Uterus (tissue), 2 donors: ENCODE data around the gene DNAJB12.

Source experiments
- POLR2A ChIP-seq, 2 donors: fragments of 450-650 bp; IDR thresholded peaks; one replicate each; pipeline ENCODE4 v1.6.1; 2016; ENCODE audit warnings: antibody characterized with exemption in 2 of 2, mild to moderate bottlenecking in 1 of 2, moderate library complexity in 1 of 2
- TF ChIP-seq, protein P1 (sequence below), 4 experiments: fragments of 200-600 bp in 2 of 4; fragments of 450-650 bp in 2 of 4; sonication (generic) in 2 of 4; IDR thresholded peaks; one replicate each; pipeline ENCODE4 v1.5.1; 2016 to 2019; ENCODE audit warnings: antibody characterized with exemption in 4 of 4, mild to moderate bottlenecking in 2 of 4, moderate library complexity in 1 of 4

DNA sequence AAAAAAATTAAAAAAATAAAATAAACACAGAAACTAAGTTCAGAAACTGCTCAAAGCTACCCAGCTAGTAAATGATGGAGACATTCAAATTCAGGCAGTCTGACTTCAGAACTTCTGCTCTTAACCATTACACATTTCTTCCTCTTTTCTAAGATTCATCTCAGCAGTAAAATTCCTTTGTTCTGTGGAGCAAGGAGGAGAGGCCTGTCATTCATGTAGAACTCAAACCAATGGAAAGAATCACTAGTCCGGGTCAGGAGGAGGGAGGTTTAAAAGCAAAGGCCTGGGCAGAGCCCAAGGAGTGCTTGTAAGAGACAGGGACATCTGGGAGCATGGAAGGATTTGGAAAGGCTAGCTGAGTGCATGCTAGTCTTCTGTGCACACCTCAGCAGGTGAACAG lies 37.9 kb upstream of the DNAJB12 start:
- TF ChIP-seq, protein P1, sequence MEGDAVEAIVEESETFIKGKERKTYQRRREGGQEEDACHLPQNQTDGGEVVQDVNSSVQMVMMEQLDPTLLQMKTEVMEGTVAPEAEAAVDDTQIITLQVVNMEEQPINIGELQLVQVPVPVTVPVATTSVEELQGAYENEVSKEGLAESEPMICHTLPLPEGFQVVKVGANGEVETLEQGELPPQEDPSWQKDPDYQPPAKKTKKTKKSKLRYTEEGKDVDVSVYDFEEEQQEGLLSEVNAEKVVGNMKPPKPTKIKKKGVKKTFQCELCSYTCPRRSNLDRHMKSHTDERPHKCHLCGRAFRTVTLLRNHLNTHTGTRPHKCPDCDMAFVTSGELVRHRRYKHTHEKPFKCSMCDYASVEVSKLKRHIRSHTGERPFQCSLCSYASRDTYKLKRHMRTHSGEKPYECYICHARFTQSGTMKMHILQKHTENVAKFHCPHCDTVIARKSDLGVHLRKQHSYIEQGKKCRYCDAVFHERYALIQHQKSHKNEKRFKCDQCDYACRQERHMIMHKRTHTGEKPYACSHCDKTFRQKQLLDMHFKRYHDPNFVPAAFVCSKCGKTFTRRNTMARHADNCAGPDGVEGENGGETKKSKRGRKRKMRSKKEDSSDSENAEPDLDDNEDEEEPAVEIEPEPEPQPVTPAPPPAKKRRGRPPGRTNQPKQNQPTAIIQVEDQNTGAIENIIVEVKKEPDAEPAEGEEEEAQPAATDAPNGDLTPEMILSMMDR (IDR thresholded peaks at IDR 0.05): no peak
- no peak for TF ChIP-seq POLR2A (IDR thresholded peaks at IDR 0.05)
